K562 (cell line): Measurements from ENCODE around the gene SORL1-AS1.

Experiments
- ATAC-seq: fragments of 200-7000 bp; cut with Tn5 transposase; 3 replicates; pipeline ENCODE4 v1.9.1; 2020; ENCODE audit warnings: moderate library complexity
- BruUV-seq: library from RNA; stranded (reverse); fragments of 400-500 nt; replicated peaks from 2 replicates; lab custom pipeline; 2021; lab: Mats Ljungman, UMichigan
- CTCF ChIA-PET: fragments of 300-600 bp; formaldehyde crosslinking; extraction: SDS; loops from one replicate; lab custom pipeline; 2021; ENCODE audit warnings: low intra/inter-chr PET ratio; lab: Yijun Ruan, JAX
- POLR2A ChIA-PET: fragments of 300-600, 350-650 bp; sonication (Branson Sonifier 250); formaldehyde crosslinking; extraction: SDS; loops from one replicate; lab custom pipeline; 2021; ENCODE audit warnings: antibody characterized with exemption, inconsistent platforms; lab: Yijun Ruan, JAX
- DNase-seq, 4 experiments: peaks; one replicate each; pipeline versions ENCODE4 v3.0.0 to v3.0.0-alpha.2; 2011 to 2018; ENCODE audit warnings: low spot score in 3 of 4, mixed read lengths in 3 of 4; ENCODE audit errors: extremely low read depth in 1 of 4
- FAIRE-seq: peaks from 2 replicates; lab custom pipeline; 2011; peaks lifted over from hg19 to GRCh38; lab: Jason Lieb, UNC
- H2AFZ ChIP-seq: 2 replicates; pipeline ENCODE4 v1.6.0; 2011; ENCODE audit warnings: low read depth, low read length, control low read depth, inconsistent platforms
- H3K27ac ChIP-seq: fragments of 200-600 bp; 3 replicates; pipeline ENCODE4 v1.8.0; 2011; ENCODE audit warnings: low read depth, mild to moderate bottlenecking, control low read depth, inconsistent platforms, low read length, moderate library complexity, mixed read lengths; ENCODE audit errors: extremely low read depth
- H3K27me3 ChIP-seq, 2 experiments: fragments of 300-600 bp in 1 of 2; 2 replicates in 1 of 2; 3 replicates in 1 of 2; pipeline versions ENCODE4 v1.6.0 to v1.8.0; 2011; ENCODE audit warnings: inconsistent platforms in 2 of 2, low read length in 2 of 2, mild to moderate bottlenecking in 1 of 2, mixed read lengths in 1 of 2, moderate library complexity in 1 of 2; ENCODE audit not compliant: control insufficient read depth in 2 of 2, insufficient read depth in 2 of 2
- H3K36me3 ChIP-seq: fragments of 300-600 bp; 3 replicates; pipeline ENCODE4 v1.8.0; 2011; ENCODE audit warnings: mild to moderate bottlenecking, low read length, inconsistent platforms; ENCODE audit not compliant: control insufficient read depth, insufficient read depth
- H3K4me1 ChIP-seq, 2 experiments: fragments of 200-600 bp in 1 of 2; replicated peaks in 1 of 2; 2 replicates in 1 of 2; 3 replicates in 1 of 2; pipeline versions ENCODE4 v1.5.1 to v1.8.0; 2011; ENCODE audit warnings: inconsistent platforms in 2 of 2, low read length in 2 of 2, mild to moderate bottlenecking in 1 of 2, mixed read lengths in 1 of 2, moderate library complexity in 1 of 2; ENCODE audit not compliant: control insufficient read depth in 2 of 2, insufficient read depth in 2 of 2
- H3K4me2 ChIP-seq: 2 replicates; pipeline ENCODE4 v1.6.1; 2011; ENCODE audit warnings: low read length, control low read depth, inconsistent platforms, mixed read lengths; ENCODE audit not compliant: insufficient read depth
- H3K4me3 ChIP-seq: fragments of 200-600 bp; sonication (generic), shearing (Covaris generic); 2 replicates; pipeline ENCODE4 v1.5.1; 2016; ENCODE audit warnings: control low read depth, inconsistent platforms
- H3K79me2 ChIP-seq: fragments of 200-600 bp; 3 replicates; pipeline ENCODE4 v1.8.0; 2011; ENCODE audit warnings: low read length, inconsistent platforms; ENCODE audit not compliant: control insufficient read depth, insufficient read depth
- H3K9ac ChIP-seq, 2 experiments: 2 replicates each; pipeline versions ENCODE4 v1.6.0 to v1.6.1; 2011; ENCODE audit warnings: low read depth in 2 of 2, low read length in 2 of 2, control low read depth in 1 of 2, inconsistent platforms in 1 of 2, mild to moderate bottlenecking in 1 of 2, mixed read lengths in 1 of 2; ENCODE audit not compliant: insufficient read depth in 1 of 2
- H3K9me1 ChIP-seq: one replicate; pipeline ENCODE4 v1.6.0; 2011; ENCODE audit warnings: inconsistent platforms, mild to moderate bottlenecking, low read length, moderate library complexity; ENCODE audit not compliant: control insufficient read depth, insufficient read depth
- H3K9me3 ChIP-seq: replicated peaks from 2 replicates; pipeline ENCODE4 v1.5.1; 2011; ENCODE audit warnings: low read depth, low read length, inconsistent platforms; ENCODE audit not compliant: control insufficient read depth, insufficient read depth
- H4K20me1 ChIP-seq: replicated peaks from 2 replicates; pipeline ENCODE4 v1.6.1; 2011; ENCODE audit warnings: low read length, inconsistent platforms, mixed read lengths; ENCODE audit not compliant: control insufficient read depth, insufficient read depth
- ETV1 ChIP-seq: fragments of 450-650 bp; conservative IDR thresholded peaks from 2 replicates; pipeline ENCODE4 v1.6.1; 2016; ENCODE audit warnings: missing genetic modification characterization, control low read depth, low read depth, missing compliant biosample characterization
- GTF2F1 ChIP-seq: IDR thresholded peaks from 2 replicates; pipeline ENCODE4 v1.6.1; 2011; ENCODE audit warnings: low read depth, low read length, improper control_type of control experiment
- PTRF ChIP-seq: fragments of 450-650 bp; IDR thresholded peaks from 2 replicates; pipeline ENCODE4 v1.6.1; 2016; ENCODE audit warnings: mild to moderate bottlenecking, missing genetic modification characterization, missing compliant biosample characterization
- ZNF41 ChIP-seq: fragments of 250-450 bp; sonication (Bioruptor Pico); conservative IDR thresholded peaks from 2 replicates; pipeline ENCODE4 v1.4.0; 2020; ENCODE audit warnings: mild to moderate bottlenecking
- WGBS: fragments of 100-300 bp; shearing (Covaris generic); methylation state at CpG from one replicate; pipeline ENCODE4 v1.1.6; 2016; ENCODE audit warnings: low coverage, mixed read lengths; ENCODE audit not compliant: insufficient coverage; ENCODE audit errors: missing lambda C conversion rate; 5-methylcytosine and 5-hydroxymethylcytosine counted together
- in situ Hi-C: fragments of 300-500 bp; cut with MboI; formaldehyde crosslinking; loops from 4 replicates; pipeline ENCODE4 v1.15.0; 2018; ENCODE audit warnings: inconsistent platforms, mixed read lengths
- intact Hi-C: fragments of 100-400 bp; cut with micrococcal nuclease; formaldehyde crosslinking; loops from 2 replicates; pipeline ENCODE4 v1.14.2; 2022
- TF ChIP-seq, protein P1 (sequence below): sonication (generic); formaldehyde crosslinking; IDR thresholded peaks from 2 replicates; pipeline ENCODE4 v1.8.1; 2023; ENCODE audit warnings: mild to moderate bottlenecking, missing genetic modification reagents

SORL1-AS1 gene

GRCh38 chr11:121450401-121450800 lies 2.4 kb downstream of the SORL1-AS1 start:
- 0% methylated on average over 1 of the region's 1 CpG for whole genome bisulfite sequencing
- intact Hi-C loops (loop anchor here (10.0 kb wide), 1 partner anchor 144 kb away; no protein-coding TSS in a partner anchor), in situ Hi-C loops (no loop called here)
- TF ChIP-seq ETV1 (tag) (no peak), PTRF (tag) (no peak), GTF2F1 (no peak), ZNF41 (CRISPR knock-in tag) (no peak)
- TF ChIP-seq, protein P1, sequence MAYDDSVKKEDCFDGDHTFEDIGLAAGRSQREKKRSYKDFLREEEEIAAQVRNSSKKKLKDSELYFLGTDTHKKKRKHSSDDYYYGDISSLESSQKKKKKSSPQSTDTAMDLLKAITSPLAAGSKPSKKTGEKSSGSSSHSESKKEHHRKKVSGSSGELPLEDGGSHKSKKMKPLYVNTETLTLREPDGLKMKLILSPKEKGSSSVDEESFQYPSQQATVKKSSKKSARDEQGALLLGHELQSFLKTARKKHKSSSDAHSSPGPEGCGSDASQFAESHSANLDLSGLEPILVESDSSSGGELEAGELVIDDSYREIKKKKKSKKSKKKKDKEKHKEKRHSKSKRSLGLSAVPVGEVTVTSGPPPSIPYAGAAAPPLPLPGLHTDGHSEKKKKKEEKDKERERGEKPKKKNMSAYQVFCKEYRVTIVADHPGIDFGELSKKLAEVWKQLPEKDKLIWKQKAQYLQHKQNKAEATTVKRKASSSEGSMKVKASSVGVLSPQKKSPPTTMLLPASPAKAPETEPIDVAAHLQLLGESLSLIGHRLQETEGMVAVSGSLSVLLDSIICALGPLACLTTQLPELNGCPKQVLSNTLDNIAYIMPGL (CRISPR knock-in tag), result no peak
- CTCF ChIA-PET, result no interaction called here
- Histone ChIP-seq H3K27me3 (peaks cover 12 to 33% of the 10 kb centered on the region in 2 experiments; a peak in 4 of 5 replicates), H3K9me3 (no peaks in the 10 kb centered on the region), H3K27ac (no peak overlapping the region), H4K20me1 (no peaks in the 10 kb centered on the region), H3K36me3 (no peaks in the 10 kb centered on the region), H3K4me1 (peaks cover 0 to 9% of the 10 kb centered on the region in 2 experiments; a peak in 2 of 5 replicates), H3K79me2 (no peaks in the 10 kb centered on the region), H2AFZ (no peak overlapping the region), H3K9ac (no peak overlapping the region), H3K4me3 (no peak overlapping the region), H3K4me2 (no peak overlapping the region), H3K9me1 (no peaks in the 10 kb centered on the region)
- FAIRE-seq (no peak), DNase-seq (no peak), ATAC-seq (no peak)
- POLR2A ChIA-PET, result no interaction called here
- no TSS peak for BruUV-seq
